AG10803 (cell line): ENCODE results near the gene ABI1.

Experiments
- DNase-seq: peaks from one replicate; pipeline ENCODE4 v3.0.0; 2010; ENCODE audit warnings: low read depth
- H3K4me3 ChIP-seq: 2 replicates; pipeline ENCODE4 v1.5.1; 2011; ENCODE audit warnings: mild to moderate bottlenecking, low read length, control low read depth
- TF ChIP-seq, protein P1 (sequence below): conservative IDR thresholded peaks from 2 replicates; pipeline ENCODE4 v1.5.1; 2011; ENCODE audit warnings: mild to moderate bottlenecking, low read length, control low read depth, inconsistent platforms

Gene ABI1

DNA sequence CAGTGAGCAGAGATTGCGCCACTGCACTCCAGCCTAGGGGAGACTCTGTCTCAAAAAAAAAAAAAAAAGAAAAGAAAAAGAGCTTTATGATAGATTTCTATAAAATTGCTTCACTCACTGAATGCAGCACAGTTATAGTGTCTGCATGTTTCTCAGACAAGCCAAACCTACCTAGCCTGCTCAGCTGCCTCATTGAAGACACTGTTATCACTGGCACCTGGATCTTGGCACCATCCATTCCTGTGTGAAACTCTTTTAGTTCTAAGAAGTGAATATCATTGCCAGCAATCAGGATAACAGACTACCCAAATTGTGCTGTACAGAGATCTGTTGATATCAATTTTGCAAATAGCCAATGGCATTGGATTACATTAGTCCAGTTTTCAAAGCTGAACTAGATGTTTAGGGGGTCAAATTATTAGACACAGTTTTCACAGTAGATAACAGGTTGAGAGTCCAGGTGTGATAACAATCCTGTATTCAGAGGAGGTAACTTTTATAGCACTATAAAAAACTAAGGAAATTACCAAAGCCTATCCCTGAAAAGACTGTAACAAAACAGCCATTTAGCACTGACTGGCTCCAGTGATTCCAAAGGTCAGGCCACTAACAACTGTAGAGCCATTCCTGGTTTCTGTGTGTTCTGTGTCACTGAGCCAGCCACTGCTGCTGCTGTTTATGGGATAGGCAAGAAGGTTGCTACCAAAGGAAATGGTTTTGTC lies 146.2 kb downstream of the ABI1 start:
- TF ChIP-seq, protein P1, sequence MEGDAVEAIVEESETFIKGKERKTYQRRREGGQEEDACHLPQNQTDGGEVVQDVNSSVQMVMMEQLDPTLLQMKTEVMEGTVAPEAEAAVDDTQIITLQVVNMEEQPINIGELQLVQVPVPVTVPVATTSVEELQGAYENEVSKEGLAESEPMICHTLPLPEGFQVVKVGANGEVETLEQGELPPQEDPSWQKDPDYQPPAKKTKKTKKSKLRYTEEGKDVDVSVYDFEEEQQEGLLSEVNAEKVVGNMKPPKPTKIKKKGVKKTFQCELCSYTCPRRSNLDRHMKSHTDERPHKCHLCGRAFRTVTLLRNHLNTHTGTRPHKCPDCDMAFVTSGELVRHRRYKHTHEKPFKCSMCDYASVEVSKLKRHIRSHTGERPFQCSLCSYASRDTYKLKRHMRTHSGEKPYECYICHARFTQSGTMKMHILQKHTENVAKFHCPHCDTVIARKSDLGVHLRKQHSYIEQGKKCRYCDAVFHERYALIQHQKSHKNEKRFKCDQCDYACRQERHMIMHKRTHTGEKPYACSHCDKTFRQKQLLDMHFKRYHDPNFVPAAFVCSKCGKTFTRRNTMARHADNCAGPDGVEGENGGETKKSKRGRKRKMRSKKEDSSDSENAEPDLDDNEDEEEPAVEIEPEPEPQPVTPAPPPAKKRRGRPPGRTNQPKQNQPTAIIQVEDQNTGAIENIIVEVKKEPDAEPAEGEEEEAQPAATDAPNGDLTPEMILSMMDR: no peak
- no peak overlapping the region for H3K4me3 ChIP-seq
- no peak for DNase-seq

DNA sequence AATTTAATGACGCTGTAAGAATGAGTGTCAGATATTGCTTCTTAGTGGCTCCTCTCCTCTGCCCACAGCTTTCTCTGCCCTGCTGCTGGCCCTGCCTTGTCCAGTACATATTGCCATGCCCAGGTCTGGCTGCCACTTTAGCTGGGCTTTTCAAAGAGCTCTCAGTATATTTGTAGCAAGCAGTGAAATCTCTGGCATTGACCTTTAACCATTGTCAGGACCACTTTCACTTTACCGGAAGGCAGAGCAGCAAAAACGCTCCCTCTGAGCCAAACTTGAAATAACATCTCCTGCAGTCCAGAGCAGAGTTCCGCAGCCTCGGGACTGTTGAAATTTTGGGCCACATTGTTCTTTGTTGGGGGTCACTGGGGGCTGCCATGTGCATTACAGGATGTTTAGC lies 149.4 kb downstream of the ABI1 start:
- TF ChIP-seq, protein P1: no peak
- H3K4me3 ChIP-seq: no peak overlapping the region
- DNase-seq: no peak

DNA sequence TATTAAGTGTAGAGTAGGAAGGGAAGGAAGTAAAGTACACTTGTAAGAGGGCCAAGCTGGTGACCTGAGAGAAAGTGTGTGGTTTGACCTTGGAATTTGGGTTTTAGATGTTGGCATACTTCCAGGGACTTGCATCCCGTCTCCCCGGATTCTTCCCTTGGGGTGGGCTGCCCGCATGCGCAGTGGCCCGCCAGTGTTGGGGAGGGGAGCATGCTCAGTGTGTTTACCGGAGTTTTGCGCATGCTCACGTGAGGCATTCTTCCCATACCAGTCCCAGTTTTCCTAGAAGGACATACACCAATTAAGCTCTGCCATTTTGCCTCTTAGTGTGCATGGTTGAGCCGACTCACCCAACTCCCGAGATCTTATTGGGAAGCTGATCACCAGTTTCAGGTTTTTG lies 153.8 kb downstream of the ABI1 start:
- TF ChIP-seq, protein P1: no peak
- no peak overlapping the region for H3K4me3 ChIP-seq
- DNase-seq: no peak

DNA sequence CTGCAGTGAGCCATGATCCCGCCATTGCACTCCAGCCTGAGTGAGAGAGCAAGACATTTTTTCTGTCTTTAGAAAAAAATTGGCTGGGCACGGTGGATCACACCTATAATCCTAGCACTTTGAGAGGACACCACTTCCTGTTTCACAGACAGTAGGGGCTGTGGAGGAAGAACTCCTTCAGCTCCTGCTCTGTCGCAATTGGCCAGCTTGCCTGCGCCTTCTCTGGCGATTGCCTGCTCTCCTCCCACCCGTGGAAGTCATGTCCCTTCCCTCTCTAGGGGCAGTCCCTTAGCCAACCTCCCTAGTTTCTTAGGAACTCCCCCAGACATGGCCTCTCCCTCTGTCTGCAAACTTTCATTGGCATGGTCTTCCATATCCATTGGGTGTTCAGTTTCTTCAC lies 154.6 kb downstream of the ABI1 start:
- H3K4me3 ChIP-seq: no peak overlapping the region
- TF ChIP-seq, protein P1: no peak
- DNase-seq: no peak

DNA sequence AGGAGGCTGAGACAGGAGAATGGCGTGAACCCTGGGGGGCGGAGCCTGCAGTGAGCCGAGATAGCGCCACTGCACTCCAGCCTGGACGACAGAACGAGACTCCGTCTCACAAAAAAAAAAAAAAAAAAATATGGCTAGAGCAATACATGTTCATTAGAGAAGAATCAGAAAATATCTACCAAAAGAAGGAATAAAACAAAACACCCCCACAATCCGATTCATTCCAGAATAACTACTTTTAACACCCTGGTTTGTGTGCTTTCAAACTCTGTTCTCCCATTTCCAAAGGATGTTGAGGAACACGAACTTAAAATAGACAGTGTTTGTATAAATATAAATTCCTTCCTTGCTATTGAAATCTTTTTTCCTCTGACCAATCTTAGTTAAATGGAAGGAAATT lies 156.8 kb downstream of the ABI1 start:
- TF ChIP-seq, protein P1: no peak
- H3K4me3 ChIP-seq: no peak overlapping the region
- no peak for DNase-seq

DNA sequence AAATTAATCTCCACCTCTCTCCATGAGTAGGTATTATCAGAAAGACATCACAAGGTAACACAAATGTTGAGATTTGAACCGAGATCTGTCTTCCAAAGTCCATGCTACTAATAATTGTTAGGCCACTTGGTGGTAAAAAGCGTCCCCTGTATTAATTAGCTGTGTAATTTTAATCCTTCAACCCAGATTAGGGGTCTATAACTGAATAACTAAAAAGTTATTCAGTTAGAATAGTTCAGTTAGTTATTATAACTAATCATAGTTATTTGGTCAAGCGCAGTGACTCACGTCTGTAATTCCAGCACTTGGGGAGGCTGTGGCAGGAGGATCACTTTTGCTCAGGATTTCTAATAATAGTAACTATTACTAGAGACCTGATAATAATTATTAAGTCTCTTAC lies 157.7 kb downstream of the ABI1 start:
- DNase-seq: no peak
- H3K4me3 ChIP-seq: no peak overlapping the region
- TF ChIP-seq, protein P1: no peak

DNA sequence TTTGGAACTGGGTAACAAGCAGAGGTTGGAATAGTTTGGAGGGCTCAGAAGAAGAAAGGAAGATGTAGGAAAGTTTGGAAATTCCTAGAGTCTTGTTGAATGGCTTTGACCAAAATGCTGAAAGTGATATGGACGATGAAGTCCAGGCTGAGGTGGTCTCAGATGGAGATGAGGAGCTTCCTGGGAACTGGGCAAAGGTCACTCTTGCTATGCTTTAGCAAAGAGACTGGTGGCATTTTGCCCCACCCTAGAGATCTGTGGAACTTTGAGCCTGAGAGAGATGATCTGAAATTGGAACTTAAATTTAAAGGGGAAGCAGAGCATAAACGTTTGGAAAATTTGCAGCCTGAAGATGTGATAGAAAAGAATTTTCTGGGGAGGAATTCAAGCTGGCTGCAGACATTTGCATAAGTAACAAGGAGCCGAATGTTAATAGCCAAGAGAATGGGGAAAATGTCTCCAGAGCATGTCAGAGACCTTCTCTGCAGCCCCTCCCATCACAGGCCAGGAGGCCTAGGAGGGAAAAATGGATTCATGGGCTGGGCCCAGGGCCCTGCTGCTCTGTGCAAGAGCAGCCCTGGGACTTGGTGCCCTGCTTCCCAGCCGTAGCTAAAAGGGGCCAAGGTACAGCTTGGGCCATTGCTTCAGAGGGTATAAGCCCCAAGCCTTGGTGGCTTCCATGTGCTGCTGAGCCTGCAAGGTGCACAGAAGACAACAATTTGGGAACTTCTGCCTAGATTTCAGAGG lies 159.7 kb downstream of the ABI1 start:
- TF ChIP-seq, protein P1: no peak
- no peak for DNase-seq
- H3K4me3 ChIP-seq: no peak overlapping the region
